ENCODE measurements around the gene MARCO. TPM values are rescaled to one million over a fixed set of nuclear protein-coding genes. Genes with fewer than 3 reads are reported as not detected.

MARCO gene
- total RNA-seq, 1 donor = not detected

DNA sequence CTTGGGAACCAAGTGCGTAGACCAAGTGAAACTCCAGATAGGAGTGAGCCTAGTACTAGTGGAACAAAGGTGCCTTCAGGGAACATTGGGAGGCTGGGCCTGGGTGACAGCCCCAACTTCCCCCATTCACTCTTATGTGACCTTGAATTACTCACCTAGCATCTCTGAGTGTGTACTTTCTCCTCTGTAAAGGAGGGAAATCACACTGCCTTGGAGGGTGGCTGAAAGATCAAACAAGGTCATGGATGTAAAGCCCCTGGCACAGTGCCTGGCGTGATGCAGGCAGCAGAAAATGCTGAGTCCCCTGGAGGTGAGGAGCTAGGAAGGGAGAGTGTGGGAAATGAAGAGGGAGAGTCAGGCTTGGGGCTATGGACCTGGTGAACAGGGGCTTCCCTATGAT, 45.9 kb downstream of the MARCO start:
- TF ChIP-seq, protein P1, sequence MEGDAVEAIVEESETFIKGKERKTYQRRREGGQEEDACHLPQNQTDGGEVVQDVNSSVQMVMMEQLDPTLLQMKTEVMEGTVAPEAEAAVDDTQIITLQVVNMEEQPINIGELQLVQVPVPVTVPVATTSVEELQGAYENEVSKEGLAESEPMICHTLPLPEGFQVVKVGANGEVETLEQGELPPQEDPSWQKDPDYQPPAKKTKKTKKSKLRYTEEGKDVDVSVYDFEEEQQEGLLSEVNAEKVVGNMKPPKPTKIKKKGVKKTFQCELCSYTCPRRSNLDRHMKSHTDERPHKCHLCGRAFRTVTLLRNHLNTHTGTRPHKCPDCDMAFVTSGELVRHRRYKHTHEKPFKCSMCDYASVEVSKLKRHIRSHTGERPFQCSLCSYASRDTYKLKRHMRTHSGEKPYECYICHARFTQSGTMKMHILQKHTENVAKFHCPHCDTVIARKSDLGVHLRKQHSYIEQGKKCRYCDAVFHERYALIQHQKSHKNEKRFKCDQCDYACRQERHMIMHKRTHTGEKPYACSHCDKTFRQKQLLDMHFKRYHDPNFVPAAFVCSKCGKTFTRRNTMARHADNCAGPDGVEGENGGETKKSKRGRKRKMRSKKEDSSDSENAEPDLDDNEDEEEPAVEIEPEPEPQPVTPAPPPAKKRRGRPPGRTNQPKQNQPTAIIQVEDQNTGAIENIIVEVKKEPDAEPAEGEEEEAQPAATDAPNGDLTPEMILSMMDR (IDR thresholded peaks at IDR 0.05; ENCODE audit: insufficient read depth, low read length) = no peak
- no peak for DNase-seq (ENCODE audit: low read depth)

DNA sequence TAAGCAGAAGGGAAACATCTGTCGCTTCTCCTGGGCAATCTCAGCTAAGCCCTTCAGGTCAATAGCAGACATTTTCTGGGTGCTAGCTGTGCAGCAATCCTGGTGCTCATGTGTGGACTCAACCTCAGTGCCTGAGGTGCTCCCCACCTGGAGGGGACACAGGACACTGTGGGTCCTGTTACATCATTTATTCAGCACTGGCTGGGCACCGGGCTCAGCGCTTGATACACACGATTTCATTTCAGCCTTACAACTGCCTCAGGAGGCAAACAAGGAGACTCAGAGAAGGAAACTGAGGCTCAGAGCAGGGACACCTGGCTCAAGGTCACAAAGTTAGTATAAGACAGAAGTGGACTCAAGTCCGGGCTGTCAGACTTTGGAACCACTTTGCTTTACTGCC, 46.7 kb downstream of the MARCO start:
- H3K4me3 ChIP-seq (ENCODE audit: low read depth, low read length) = no peak overlapping the region
- DNase-seq (ENCODE audit: low read depth) = no peak
- TF ChIP-seq, protein P1 (IDR thresholded peaks at IDR 0.05; ENCODE audit: insufficient read depth, low read length) = no peak

More for the DNA sequence above, 45.9 kb downstream of the MARCO start:
- no peak overlapping the region for H3K4me3 ChIP-seq (ENCODE audit: low read depth, low read length)

DNA sequence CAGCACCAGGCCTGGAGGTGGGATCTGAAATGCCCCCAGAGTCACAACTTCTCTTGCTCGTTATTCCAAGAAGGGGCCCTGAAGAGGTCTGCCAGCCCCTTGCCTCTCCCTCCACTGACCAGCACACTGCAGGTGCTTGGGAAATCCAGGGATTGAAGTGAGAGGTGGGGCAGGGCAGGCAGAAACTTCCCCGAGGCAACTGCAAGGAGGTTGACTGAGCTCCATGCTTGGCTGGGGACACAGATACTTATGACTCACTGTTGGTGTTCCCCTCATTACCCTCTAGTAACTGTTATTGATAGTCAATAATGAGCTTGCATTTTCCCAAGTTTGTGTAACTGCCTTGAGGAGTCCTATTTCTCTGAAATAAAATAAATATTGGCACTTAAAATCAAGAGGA, 47.5 kb downstream of the MARCO start:
- H3K4me3 ChIP-seq (ENCODE audit: low read depth, low read length) = no peak overlapping the region
- no peak for DNase-seq (ENCODE audit: low read depth)
- TF ChIP-seq, protein P1 (IDR thresholded peaks at IDR 0.05; ENCODE audit: insufficient read depth, low read length) = no peak

DNA sequence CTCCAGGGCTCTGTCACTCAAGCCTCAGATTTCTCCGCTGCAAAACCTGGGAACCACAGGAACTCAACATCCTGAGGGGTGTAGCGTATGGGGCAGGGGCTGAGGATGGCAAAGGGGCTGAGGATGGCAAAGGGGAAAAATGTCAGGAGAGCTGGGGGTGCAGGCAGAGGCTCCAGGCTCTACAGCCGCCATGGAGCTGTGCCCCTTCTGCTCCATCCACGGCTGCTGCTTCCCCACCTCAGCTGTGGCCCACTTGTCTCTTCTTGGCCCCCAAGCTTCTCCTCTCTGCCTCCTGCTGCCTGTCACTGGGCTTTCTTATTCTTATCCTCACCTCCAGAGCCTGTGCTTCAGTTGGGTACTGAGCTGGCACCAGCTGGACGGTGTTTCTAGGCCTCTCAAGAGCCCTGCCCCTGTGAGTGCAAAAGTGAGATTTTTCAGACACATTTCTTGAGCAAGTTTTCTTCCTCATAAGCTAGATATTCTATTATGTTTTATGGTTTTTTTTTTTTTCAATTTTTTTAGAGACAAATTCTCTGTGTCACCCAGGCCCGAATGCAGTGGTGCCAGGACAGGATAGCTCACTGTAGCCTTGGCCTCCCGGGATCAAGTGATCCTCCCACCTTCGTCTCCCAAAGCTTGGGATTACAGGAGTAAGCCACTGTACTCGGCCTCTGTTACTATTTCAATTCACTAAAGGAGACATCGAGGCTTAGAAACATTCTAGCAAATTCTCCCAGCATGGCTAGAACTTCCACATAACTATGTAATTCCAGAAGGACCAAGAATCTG, 49.0 kb downstream of the MARCO start:
- no peak for DNase-seq (ENCODE audit: low read depth)
- H3K4me3 ChIP-seq (ENCODE audit: low read depth, low read length) = no peak overlapping the region
- TF ChIP-seq, protein P1 (IDR thresholded peaks at IDR 0.05; ENCODE audit: insufficient read depth, low read length) = no peak

DNA sequence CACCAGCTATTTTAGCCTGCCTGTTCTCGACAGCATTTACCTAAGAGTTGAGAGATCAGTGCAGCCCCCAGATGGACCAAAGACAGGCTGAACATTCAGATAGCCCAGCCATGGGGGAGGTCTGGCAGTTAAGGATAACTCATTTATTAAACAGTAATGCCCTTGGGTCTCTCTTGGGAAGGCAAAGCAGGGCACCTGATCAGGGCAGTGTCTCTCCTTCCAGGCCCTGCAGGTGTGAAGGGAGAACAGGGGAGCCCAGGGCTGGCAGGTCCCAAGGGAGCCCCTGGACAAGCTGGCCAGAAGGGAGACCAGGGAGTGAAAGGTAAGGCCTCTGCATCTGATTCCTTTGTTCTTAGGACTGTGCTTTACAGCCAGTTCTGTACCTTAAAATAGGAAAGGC, 49.6 kb downstream of the MARCO start:
- TF ChIP-seq, protein P1 (IDR thresholded peaks at IDR 0.05; ENCODE audit: insufficient read depth, low read length) = no peak
- no peak for DNase-seq (ENCODE audit: low read depth)
- H3K4me3 ChIP-seq (ENCODE audit: low read depth, low read length) = no peak overlapping the region

DNA sequence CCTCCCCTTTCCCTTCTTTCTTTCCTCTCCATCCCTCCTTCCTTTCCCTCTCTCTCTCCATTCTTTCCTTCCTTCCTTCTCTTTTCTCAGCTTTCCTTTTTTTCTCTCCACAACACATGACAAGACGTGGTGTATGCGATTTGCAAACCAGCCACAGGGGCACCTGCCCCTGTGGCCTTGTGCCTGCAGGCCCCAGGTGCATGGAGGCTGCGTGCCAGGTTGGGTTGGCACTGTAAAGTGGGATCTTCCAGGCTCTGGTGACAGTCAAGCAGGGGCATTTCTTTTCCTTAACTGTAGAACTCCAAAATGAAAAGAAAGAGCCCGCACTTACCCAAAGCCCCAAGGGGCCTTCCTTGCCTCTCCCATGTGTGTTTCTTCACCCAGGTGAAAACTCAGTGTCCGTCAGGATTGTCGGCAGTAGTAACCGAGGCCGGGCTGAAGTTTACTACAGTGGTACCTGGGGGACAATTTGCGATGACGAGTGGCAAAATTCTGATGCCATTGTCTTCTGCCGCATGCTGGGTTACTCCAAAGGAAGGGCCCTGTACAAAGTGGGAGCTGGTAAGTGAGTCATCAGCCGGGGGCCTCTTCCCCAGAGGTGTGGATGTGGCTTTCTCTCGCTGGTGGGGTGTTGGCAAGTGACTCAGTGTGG, 50.9 kb downstream of the MARCO start:
- TF ChIP-seq, protein P1 (IDR thresholded peaks at IDR 0.05; ENCODE audit: insufficient read depth, low read length) = no peak
- DNase-seq (ENCODE audit: low read depth) = no peak
- H3K4me3 ChIP-seq (ENCODE audit: low read depth, low read length) = no peak overlapping the region

Data from fibroblast of the aortic adventitia (primary cell).